NB4 (cell line): Measurements from ENCODE around the gene UPF1.

ENCODE experiments used
- DNase-seq: peaks from one replicate; pipeline ENCODE4 v3.0.0; 2010; ENCODE audit warnings: low read depth
- H3K4me3 ChIP-seq: one replicate; pipeline ENCODE4 v1.5.1; 2011; ENCODE audit warnings: mild to moderate bottlenecking, low read depth, low read length, moderate library complexity
- MYC ChIP-seq: IDR thresholded peaks from 2 replicates; pipeline ENCODE4 v1.6.1; 2011; ENCODE audit warnings: low read depth, low read length
- POLR2A ChIP-seq: IDR thresholded peaks from 2 replicates; pipeline ENCODE4 v1.6.1; 2011; ENCODE audit warnings: mild to moderate bottlenecking; ENCODE audit not compliant: insufficient read length; ENCODE audit errors: extremely low read depth
- TF ChIP-seq, protein P1 (sequence below): IDR thresholded peaks from 2 replicates; pipeline ENCODE4 v1.6.1; 2011; ENCODE audit warnings: low read depth, low read length
- TF ChIP-seq, protein P2 (sequence below): IDR thresholded peaks from one replicate; pipeline ENCODE4 v1.5.1; 2012; ENCODE audit warnings: low read depth, low read length

Gene UPF1

DNA sequence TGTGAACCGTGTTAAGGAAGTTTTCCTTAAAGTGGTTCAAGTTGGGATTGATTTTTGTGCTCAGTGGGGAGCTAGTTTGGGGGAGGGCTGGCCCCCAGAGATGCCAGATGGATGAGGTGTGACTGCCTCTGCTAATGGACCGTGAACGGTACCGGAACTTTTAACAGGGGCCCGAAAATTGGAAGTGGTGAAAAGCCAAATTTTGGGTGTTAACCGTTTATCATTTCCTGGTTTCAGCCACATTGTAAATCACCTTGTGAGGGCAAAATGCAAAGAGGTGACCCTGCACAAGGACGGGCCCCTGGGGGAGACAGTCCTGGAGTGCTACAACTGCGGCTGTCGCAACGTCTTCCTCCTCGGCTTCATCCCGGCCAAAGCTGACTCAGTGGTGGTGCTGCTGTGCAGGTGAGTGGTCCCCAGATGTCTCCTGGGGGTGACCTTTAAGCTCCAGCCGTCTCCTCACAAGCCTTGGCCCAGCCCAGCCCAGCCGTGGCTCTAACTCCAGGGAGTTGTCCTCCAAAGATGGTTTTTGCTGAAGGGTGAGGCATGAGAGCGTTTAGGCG, 18.2 kb downstream of the UPF1 start:
- no peak for DNase-seq
- H3K4me3 ChIP-seq: no peak overlapping the region
- TF ChIP-seq, protein P1, sequence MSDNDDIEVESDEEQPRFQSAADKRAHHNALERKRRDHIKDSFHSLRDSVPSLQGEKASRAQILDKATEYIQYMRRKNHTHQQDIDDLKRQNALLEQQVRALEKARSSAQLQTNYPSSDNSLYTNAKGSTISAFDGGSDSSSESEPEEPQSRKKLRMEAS: no peak
- TF ChIP-seq, protein P2, sequence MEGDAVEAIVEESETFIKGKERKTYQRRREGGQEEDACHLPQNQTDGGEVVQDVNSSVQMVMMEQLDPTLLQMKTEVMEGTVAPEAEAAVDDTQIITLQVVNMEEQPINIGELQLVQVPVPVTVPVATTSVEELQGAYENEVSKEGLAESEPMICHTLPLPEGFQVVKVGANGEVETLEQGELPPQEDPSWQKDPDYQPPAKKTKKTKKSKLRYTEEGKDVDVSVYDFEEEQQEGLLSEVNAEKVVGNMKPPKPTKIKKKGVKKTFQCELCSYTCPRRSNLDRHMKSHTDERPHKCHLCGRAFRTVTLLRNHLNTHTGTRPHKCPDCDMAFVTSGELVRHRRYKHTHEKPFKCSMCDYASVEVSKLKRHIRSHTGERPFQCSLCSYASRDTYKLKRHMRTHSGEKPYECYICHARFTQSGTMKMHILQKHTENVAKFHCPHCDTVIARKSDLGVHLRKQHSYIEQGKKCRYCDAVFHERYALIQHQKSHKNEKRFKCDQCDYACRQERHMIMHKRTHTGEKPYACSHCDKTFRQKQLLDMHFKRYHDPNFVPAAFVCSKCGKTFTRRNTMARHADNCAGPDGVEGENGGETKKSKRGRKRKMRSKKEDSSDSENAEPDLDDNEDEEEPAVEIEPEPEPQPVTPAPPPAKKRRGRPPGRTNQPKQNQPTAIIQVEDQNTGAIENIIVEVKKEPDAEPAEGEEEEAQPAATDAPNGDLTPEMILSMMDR: no peak
- no peak for TF ChIP-seq MYC
- no peak for TF ChIP-seq POLR2A

DNA sequence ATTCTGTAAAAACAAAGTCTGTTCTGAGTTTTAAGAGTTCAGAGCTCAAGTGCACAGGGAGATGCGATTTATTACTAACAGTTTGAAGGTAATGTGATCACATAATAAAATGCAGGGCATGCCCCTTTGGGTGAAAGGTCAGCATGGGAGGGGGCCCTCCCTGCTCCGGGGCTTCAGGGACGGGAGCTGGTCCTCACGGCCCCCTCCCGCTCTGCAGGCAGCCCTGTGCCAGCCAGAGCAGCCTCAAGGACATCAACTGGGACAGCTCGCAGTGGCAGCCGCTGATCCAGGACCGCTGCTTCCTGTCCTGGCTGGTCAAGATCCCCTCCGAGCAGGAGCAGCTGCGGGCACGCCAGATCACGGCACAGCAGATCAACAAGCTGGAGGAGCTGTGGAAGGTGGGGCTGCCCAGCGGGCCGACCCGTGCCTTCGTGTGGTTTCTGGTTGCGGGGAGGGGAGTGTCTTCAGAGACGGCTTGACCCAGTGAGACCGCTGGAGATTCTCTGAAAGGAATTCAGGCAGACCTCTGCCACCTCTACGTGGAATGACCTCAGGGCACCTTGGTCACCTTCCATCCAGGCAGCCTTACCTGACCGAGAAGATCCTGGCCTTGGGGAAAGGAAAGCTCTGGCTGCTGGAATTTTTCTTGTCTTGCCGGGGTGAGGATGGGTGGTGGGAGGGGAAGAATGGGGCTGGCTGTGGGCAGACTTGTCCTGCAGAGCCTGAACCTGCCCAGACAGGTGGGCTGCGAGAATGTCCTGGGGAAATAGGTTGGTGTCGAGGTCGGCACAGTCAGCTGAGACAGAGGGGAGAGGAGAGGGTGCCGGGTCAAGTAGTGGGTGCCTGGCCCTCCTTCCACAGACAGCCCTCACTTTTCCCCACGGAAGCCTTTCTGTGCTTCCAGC, 19.0 kb downstream of the UPF1 start:
- no peak for TF ChIP-seq MYC
- TF ChIP-seq, protein P2: no peak
- TF ChIP-seq, protein P1: no peak
- no peak overlapping the region for H3K4me3 ChIP-seq
- no peak for DNase-seq

DNA sequence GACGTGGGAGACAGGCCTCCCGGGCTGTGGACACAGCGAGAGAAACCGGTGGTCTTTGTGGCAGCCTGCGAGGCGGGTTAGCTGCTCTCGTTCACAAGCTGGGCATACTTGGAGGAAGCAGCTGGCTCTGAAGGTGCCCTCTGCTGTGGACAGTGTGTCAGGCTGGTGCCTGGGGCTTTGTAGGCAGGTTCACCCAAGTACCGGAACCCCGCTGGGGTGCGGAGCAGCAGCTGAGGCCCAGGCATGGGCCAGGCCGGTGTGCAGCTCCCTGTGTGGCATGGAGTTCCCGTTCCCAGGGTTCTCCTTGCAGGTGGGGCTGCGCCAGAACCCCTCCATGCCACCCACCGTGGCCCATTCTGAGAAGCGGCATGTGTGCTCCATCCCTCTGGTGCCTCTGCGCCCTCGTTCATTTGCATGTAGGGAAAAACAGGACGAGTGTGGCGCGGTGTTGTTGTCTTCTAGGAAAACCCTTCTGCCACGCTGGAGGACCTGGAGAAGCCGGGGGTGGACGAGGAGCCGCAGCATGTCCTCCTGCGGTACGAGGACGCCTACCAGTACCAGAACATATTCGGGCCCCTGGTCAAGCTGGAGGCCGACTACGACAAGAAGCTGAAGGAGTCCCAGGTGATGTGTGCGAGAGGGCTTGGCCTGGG, 20.0 kb downstream of the UPF1 start:
- TF ChIP-seq, protein P1: no peak
- TF ChIP-seq MYC (no peak), POLR2A (no peak)
- TF ChIP-seq, protein P2: no peak
- no peak overlapping the region for H3K4me3 ChIP-seq
- DNase-seq: no peak

DNA sequence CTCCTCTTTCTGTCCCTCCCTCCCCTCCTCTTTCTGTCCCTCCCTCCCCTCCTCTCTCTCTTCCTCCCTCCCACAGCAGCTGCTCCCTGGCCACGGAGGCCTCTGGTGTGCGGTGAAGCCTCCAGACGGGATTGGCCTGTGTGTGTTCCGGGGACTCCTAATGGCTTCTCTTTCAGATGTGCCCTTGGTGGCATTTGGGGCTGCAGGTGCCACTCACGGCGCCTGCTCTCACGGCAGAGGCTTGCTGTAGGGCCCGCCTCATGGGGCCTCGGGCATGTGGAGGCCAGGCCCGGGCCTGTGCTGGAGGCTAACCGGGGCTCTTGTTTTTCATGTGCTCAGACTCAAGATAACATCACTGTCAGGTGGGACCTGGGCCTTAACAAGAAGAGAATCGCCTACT, 20.9 kb downstream of the UPF1 start:
- TF ChIP-seq POLR2A (no peak), MYC (no peak)
- TF ChIP-seq, protein P2: no peak
- TF ChIP-seq, protein P1: no peak
- DNase-seq: no peak
- no peak overlapping the region for H3K4me3 ChIP-seq

DNA sequence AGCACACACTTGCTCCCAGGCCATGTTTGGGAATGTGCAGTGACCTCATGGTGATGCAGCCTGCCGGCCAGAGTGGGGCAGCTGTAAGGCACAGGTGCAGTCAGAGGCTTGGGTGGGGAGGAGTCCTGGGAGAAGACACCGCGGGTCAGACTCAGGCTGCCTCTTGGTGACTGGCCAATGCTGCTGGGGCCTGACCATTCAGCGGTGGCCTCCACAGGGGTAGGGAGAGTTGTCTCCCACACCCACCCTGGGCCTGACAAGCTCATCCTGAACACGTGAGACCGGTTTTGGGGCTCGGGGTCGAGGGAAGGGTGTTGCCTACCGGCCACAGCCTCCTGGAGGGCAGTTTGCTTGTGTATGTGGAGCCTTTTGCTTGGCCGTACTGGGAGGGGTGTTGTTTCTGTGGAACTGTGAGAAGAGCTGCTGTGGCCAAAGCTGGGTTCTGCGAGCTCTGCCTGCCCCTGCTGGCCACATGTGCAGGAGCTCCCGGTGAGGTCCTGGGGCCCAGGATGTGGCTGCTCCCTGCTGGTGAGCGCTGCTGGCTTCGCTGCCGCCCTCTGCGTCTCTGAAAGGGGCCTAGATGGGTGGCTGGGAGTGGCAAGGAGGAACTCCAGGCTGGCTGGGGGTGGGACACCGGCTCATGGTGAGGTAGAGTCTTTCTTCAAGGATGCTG, 22.1 kb downstream of the UPF1 start:
- no peak for TF ChIP-seq MYC
- TF ChIP-seq, protein P2: no peak
- TF ChIP-seq, protein P1: no peak
- TF ChIP-seq POLR2A: no peak
- DNase-seq: no peak
- no peak overlapping the region for H3K4me3 ChIP-seq
